ENCODE results near the gene SLMAP. TPM values are rescaled to one million over a fixed set of nuclear protein-coding genes. Genes with fewer than 3 reads are reported as not detected.

The SLMAP gene
- total and polyA plus RNA-seq, 9 donors: 39.3 to 63.2 (median 47.6) TPM

GRCh38 chr3:57896031-57896430, 139.9 kb downstream of the SLMAP start:
- DNase-seq: peak; percentile 96
- H3K36me3 ChIP-seq (ENCODE audit: control insufficient read depth, insufficient read depth, low read length): no peaks in the 10 kb centered on the region
- H3K9me3 ChIP-seq (replicated peaks; ENCODE audit: control insufficient read depth, low read depth, low read length): no peaks in the 10 kb centered on the region
- H3K27me3 ChIP-seq (ENCODE audit: control insufficient read depth, insufficient read depth, low read length): no peaks in the 10 kb centered on the region
- no CpG with 5 or more reads among the region's 4 CpGs for WGBS (ENCODE audit: insufficient coverage)
- no peak overlapping the region for H3K27ac ChIP-seq (ENCODE audit: low read length)
- no peak overlapping the region for H3K4me3 ChIP-seq (ENCODE audit: low read length)
- H3K4me1 ChIP-seq (ENCODE audit: control insufficient read depth, insufficient read depth, low read length): no peaks in the 10 kb centered on the region

- Histone ChIP-seq H3K27me3 (ENCODE audit: control insufficient read depth, insufficient read depth, low read length) (no peaks in the 10 kb centered on the region), H3K4me3 (ENCODE audit: low read length) (no peak overlapping the region), H3K9me3 (replicated peaks; ENCODE audit: control insufficient read depth, low read depth, low read length) (no peaks in the 10 kb centered on the region), H3K27ac (ENCODE audit: low read length) (no peak overlapping the region), H3K36me3 (ENCODE audit: control insufficient read depth, insufficient read depth, low read length) (no peaks in the 10 kb centered on the region), H3K4me1 (ENCODE audit: control insufficient read depth, insufficient read depth, low read length) (no peaks in the 10 kb centered on the region)
- WGBS (ENCODE audit: insufficient coverage): no CpG with 5 or more reads among the region's 4 CpGs
- no peak for DNase-seq
Observed at GRCh38 chr3:57896691-57897090, 140.6 kb downstream of the SLMAP start.

- no peaks in the 10 kb centered on the region for H3K4me1 ChIP-seq (ENCODE audit: control insufficient read depth, insufficient read depth, low read length)
- no peak overlapping the region for H3K4me3 ChIP-seq (ENCODE audit: low read length)
- no peak for DNase-seq
- 95% methylated on average over 2 of the region's 2 CpGs for WGBS (ENCODE audit: insufficient coverage)
- H3K9me3 ChIP-seq (replicated peaks; ENCODE audit: control insufficient read depth, low read depth, low read length): no peaks in the 10 kb centered on the region
- peaks cover 2% of the 10 kb centered on the region for H3K36me3 ChIP-seq (ENCODE audit: control insufficient read depth, insufficient read depth, low read length)
- H3K27me3 ChIP-seq (ENCODE audit: control insufficient read depth, insufficient read depth, low read length): no peaks in the 10 kb centered on the region
- no peak overlapping the region for H3K27ac ChIP-seq (ENCODE audit: low read length)
Observed at GRCh38 chr3:57900786-57901185, 144.7 kb downstream of the SLMAP start.

GRCh38 chr3:57903124-57903890, 147.2 kb downstream of the SLMAP start:
- H3K4me3 ChIP-seq (ENCODE audit: low read length): no peak overlapping the region
- peaks cover 7% of the 10 kb centered on the region for H3K36me3 ChIP-seq (ENCODE audit: control insufficient read depth, insufficient read depth, low read length)
- 83% methylated on average over 1 of the region's 3 CpGs for WGBS (ENCODE audit: insufficient coverage)
- no peaks in the 10 kb centered on the region for H3K4me1 ChIP-seq (ENCODE audit: control insufficient read depth, insufficient read depth, low read length)
- no peak overlapping the region for H3K27ac ChIP-seq (ENCODE audit: low read length)
- H3K9me3 ChIP-seq (replicated peaks; ENCODE audit: control insufficient read depth, low read depth, low read length): no peaks in the 10 kb centered on the region
- peak; percentile 18 for DNase-seq
- no peaks in the 10 kb centered on the region for H3K27me3 ChIP-seq (ENCODE audit: control insufficient read depth, insufficient read depth, low read length)

GRCh38 chr3:57910990-57911389, 154.9 kb downstream of the SLMAP start:
- no peak overlapping the region for H3K27ac ChIP-seq (ENCODE audit: low read length)
- H3K36me3 ChIP-seq (ENCODE audit: control insufficient read depth, insufficient read depth, low read length): peaks cover 22% of the 10 kb centered on the region
- DNase-seq: no peak
- no peak overlapping the region for H3K4me3 ChIP-seq (ENCODE audit: low read length)
- 88% methylated on average over 2 of the region's 2 CpGs for WGBS (ENCODE audit: insufficient coverage)
- no peaks in the 10 kb centered on the region for H3K4me1 ChIP-seq (ENCODE audit: control insufficient read depth, insufficient read depth, low read length)
- no peaks in the 10 kb centered on the region for H3K9me3 ChIP-seq (replicated peaks; ENCODE audit: control insufficient read depth, low read depth, low read length)
- H3K27me3 ChIP-seq (ENCODE audit: control insufficient read depth, insufficient read depth, low read length): no peaks in the 10 kb centered on the region

- WGBS (ENCODE audit: insufficient coverage): no CpG with 5 or more reads among the region's 2 CpGs
- Histone ChIP-seq H3K4me1 (ENCODE audit: control insufficient read depth, insufficient read depth, low read length) (no peaks in the 10 kb centered on the region), H3K27ac (ENCODE audit: low read length) (no peak overlapping the region), H3K9me3 (replicated peaks; ENCODE audit: control insufficient read depth, low read depth, low read length) (no peaks in the 10 kb centered on the region), H3K4me3 (ENCODE audit: low read length) (no peak overlapping the region), H3K36me3 (ENCODE audit: control insufficient read depth, insufficient read depth, low read length) (peaks cover 22% of the 10 kb centered on the region), H3K27me3 (ENCODE audit: control insufficient read depth, insufficient read depth, low read length) (no peaks in the 10 kb centered on the region)
- no peak for DNase-seq
Observed at GRCh38 chr3:57911593-57911992, 155.5 kb downstream of the SLMAP start.

GRCh38 chr3:57917601-57918000, 161.5 kb downstream of the SLMAP start:
- DNase-seq: no peak
- Histone ChIP-seq H3K27ac (ENCODE audit: low read length) (no peak overlapping the region), H3K9me3 (replicated peaks; ENCODE audit: control insufficient read depth, low read depth, low read length) (no peaks in the 10 kb centered on the region), H3K36me3 (ENCODE audit: control insufficient read depth, insufficient read depth, low read length) (peaks cover 18% of the 10 kb centered on the region), H3K4me1 (ENCODE audit: control insufficient read depth, insufficient read depth, low read length) (no peaks in the 10 kb centered on the region), H3K27me3 (ENCODE audit: control insufficient read depth, insufficient read depth, low read length) (no peaks in the 10 kb centered on the region), H3K4me3 (ENCODE audit: low read length) (no peak overlapping the region)
- no CpG with 5 or more reads among the region's 1 CpG for WGBS (ENCODE audit: insufficient coverage)

- Histone ChIP-seq H3K36me3 (ENCODE audit: control insufficient read depth, insufficient read depth, low read length) (peaks cover 24% of the 10 kb centered on the region), H3K27me3 (ENCODE audit: control insufficient read depth, insufficient read depth, low read length) (no peaks in the 10 kb centered on the region), H3K27ac (ENCODE audit: low read length) (no peak overlapping the region), H3K9me3 (replicated peaks; ENCODE audit: control insufficient read depth, low read depth, low read length) (no peaks in the 10 kb centered on the region), H3K4me3 (ENCODE audit: low read length) (no peak overlapping the region), H3K4me1 (ENCODE audit: control insufficient read depth, insufficient read depth, low read length) (no peaks in the 10 kb centered on the region)
- 73% methylated on average over 2 of the region's 2 CpGs for WGBS (ENCODE audit: insufficient coverage)
- no peak for DNase-seq
Observed at GRCh38 chr3:57918123-57918837, 162.2 kb downstream of the SLMAP start.

GRCh38 chr3:57919987-57920386, 163.9 kb downstream of the SLMAP start:
- Histone ChIP-seq H3K36me3 (ENCODE audit: control insufficient read depth, insufficient read depth, low read length) (peaks cover 20% of the 10 kb centered on the region), H3K4me1 (ENCODE audit: control insufficient read depth, insufficient read depth, low read length) (no peaks in the 10 kb centered on the region), H3K4me3 (ENCODE audit: low read length) (no peak overlapping the region), H3K27me3 (ENCODE audit: control insufficient read depth, insufficient read depth, low read length) (no peaks in the 10 kb centered on the region), H3K9me3 (replicated peaks; ENCODE audit: control insufficient read depth, low read depth, low read length) (no peaks in the 10 kb centered on the region), H3K27ac (ENCODE audit: low read length) (no peak overlapping the region)
- peak; percentile 21 for DNase-seq

- Histone ChIP-seq H3K4me1 (ENCODE audit: control insufficient read depth, insufficient read depth, low read length) (no peaks in the 10 kb centered on the region), H3K4me3 (ENCODE audit: low read length) (no peak overlapping the region), H3K27ac (ENCODE audit: low read length) (no peak overlapping the region), H3K9me3 (replicated peaks; ENCODE audit: control insufficient read depth, low read depth, low read length) (no peaks in the 10 kb centered on the region), H3K27me3 (ENCODE audit: control insufficient read depth, insufficient read depth, low read length) (no peaks in the 10 kb centered on the region), H3K36me3 (ENCODE audit: control insufficient read depth, insufficient read depth, low read length) (peaks cover 20% of the 10 kb centered on the region)
- no peak for DNase-seq
Observed at GRCh38 chr3:57923101-57923500, 167.0 kb downstream of the SLMAP start.

Data from muscle of leg (tissue), 11 donors.